ENCODE results near the gene CSTB.

The CSTB gene

DNA sequence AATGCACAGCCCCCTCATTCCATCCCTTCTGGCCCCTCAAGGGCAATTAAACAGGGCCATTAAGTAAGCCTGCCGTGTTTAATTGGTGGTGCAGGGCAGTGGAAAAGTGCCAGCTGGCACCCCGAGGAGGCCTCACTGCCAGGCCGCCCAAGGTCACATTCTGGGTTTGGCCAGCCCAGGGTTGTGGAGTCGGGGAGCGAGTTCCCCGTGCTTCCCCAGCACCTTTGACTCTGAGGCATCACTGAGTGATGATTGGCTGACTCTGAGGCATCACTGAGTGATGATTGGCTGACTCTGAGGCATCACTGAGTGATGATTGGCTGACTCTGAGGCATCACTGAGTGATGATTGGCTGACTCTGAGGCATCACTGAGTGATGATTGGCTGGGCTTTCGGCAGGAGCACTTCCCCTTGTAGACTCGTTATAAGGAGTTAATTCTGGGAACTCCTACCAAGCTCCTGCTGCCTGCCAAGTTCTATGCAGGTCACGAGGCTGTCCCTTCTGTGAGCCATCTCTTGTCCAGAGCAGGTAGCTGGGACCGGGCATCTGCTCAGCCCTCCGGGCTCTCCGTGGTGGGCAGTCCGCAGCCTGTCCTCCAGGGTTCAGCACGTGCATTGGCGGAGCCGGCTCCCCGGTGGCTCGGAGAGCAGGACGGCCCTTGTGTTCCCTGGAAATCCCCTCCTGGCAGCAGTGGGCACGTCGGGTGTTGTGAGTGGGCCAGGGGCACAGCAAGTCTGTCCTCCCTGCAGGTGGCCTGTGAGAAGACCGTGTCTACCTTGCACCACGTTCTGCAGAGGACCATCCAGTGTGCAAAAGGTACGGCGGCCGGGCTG is 20.9 kb downstream of the CSTB start:
- H3K4me3 ChIP-seq (ENCODE audit: low read depth, low read length) = no peak overlapping the region
- TF ChIP-seq, protein P1, sequence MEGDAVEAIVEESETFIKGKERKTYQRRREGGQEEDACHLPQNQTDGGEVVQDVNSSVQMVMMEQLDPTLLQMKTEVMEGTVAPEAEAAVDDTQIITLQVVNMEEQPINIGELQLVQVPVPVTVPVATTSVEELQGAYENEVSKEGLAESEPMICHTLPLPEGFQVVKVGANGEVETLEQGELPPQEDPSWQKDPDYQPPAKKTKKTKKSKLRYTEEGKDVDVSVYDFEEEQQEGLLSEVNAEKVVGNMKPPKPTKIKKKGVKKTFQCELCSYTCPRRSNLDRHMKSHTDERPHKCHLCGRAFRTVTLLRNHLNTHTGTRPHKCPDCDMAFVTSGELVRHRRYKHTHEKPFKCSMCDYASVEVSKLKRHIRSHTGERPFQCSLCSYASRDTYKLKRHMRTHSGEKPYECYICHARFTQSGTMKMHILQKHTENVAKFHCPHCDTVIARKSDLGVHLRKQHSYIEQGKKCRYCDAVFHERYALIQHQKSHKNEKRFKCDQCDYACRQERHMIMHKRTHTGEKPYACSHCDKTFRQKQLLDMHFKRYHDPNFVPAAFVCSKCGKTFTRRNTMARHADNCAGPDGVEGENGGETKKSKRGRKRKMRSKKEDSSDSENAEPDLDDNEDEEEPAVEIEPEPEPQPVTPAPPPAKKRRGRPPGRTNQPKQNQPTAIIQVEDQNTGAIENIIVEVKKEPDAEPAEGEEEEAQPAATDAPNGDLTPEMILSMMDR (IDR thresholded peaks at IDR 0.05; ENCODE audit: borderline replicate concordance, insufficient read depth, low read depth, low read length) = no peak

DNA sequence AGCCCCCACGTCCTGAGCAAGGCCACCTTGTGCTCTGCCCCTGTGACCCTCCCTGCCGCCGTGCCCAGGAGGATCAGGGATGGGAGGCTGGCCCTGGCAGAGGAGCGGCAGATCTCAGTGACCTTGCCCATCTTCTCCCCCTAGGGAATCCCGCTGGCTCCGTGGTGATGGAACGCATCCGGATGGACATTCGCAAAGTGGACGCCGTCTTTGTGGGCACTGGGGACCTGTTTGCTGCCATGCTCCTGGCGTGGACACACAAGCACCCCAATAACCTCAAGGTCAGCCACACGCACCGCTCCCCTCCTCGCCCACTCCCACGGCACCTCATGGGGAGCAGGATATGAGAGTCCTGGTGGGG is 22.7 kb downstream of the CSTB start:
- TF ChIP-seq, protein P1 (IDR thresholded peaks at IDR 0.05; ENCODE audit: borderline replicate concordance, insufficient read depth, low read depth, low read length) = no peak
- no peak overlapping the region for H3K4me3 ChIP-seq (ENCODE audit: low read depth, low read length)

DNA sequence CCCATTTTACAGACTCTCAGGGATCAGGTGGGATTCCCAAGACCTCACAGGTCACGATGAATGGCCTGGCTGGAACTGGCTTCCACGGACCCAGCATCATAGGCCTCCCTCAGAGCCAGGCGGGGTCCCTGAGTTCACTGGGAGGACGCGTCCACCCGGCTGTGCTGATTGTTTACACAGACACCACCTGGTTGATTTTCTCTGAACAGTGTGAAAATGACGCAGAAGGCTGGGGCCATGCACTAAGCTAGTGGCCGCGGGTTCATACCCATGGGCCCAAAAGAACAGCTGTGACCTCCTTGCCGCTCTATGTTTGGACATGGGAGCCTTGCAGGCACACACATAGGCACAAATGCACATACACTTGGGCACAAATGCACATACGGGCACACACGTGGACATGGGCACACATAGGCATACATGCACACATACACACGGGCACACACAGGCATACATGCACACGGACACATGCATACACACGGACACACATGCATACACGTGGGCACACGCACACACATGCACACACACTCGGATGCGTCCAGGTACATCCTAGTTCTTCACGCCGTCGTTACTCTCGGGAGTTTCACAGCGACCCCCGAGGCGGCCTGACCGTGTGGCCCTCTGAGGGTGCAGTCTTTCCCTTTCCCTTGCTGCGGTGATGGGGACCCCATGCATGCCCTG is 23.2 kb downstream of the CSTB start:
- H3K4me3 ChIP-seq (ENCODE audit: low read depth, low read length) = no peak overlapping the region
- TF ChIP-seq, protein P1 (IDR thresholded peaks at IDR 0.05; ENCODE audit: borderline replicate concordance, insufficient read depth, low read depth, low read length) = no peak

DNA sequence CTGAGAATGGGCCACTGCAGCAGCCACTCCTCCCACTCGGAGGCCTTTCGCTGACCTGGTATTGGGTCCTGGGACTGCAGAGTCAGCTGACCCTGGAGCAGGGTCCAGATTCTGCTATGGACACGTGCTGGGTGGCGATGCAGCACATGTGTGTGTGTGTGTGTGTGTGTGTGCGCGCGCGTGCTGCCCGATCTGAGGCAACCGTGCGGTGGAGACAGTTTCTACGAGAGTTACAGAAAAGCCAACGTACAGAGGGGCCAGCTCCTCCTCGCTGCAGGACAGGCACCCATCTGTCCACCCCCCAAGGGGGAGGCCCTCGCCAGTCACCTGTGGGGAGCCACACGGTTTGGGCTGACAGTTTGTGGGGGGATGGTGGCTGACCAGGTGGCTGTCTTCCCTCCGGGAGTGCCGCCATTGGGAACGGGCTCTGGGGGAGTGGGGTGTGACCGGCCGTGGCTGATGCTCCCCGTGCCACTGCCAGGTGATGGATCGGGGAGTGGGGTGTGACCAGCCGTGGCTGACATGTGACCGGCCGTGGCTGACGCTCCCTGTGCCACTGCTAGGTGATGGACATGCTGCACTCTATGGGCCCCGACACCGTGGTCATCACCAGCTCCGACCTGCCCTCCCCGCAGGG is 24.0 kb downstream of the CSTB start:
- no peak overlapping the region for H3K4me3 ChIP-seq (ENCODE audit: low read depth, low read length)
- TF ChIP-seq, protein P1 (IDR thresholded peaks at IDR 0.05; ENCODE audit: borderline replicate concordance, insufficient read depth, low read depth, low read length) = no peak

DNA sequence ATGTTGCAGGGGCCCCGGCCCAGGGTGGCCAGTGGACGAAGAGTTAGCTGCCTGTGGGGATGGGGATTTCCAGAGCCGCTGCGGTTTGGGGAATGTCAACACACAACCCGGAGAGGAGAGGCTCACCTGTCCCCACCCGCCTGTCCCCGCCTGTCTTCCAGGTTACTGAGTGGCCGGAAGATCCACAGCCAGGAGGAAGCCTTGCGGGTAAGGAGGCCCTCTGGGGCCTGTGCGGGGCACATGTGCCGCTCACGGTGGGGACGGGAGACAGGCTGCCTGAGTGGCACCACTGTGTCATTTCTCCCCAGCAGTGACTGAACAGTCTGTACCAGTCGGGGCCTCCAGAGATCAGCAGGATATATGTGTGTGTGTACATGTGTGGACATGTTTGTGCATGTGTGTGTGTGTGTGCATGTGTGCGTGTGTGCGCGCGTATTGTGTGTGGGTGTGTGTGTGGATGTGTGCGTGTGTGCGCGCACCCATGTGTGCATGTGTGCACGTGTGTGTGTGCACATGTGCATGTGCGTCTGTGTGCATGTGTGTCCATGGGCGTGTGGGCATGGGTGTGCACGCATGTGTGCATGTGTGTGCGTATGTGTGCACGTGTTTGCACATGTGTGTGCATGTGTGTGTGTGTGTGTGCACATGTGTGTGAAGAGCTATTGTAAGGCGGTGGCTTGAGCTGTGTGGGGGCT is 25.6 kb downstream of the CSTB start:
- H3K4me3 ChIP-seq (ENCODE audit: low read depth, low read length) = no peak overlapping the region
- TF ChIP-seq, protein P1 (IDR thresholded peaks at IDR 0.05; ENCODE audit: borderline replicate concordance, insufficient read depth, low read depth, low read length) = no peak

DNA sequence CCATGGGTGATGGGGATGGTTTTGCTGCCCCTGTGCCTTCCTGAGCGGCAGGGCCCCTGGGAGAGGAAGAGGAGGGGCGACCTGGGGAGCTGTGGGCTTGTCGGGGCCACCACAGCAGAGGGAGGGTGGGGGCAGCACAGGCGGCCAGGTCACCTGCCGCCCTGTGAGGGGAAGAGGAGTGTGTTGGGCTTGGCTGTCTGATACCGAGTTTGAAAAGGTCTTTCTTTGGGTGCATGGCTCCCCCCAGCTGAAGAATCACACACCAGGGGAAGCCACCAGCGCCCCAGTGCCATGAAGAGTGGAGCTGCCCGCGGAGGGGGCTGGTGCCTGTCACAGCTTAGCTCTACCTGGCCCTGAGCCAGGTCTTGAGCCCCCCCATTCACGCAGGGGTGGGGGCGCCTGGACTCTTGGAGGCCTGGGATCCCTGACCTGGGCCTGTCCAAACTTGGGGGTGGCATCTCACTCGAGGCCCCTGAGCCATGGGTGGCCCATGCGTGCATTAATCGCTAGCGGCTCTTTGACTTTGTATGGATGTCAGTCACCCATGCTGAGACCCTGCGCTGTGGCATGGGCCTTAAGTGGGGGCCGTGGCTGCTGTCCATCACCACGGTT is 26.4 kb downstream of the CSTB start:
- TF ChIP-seq, protein P1 (IDR thresholded peaks at IDR 0.05; ENCODE audit: borderline replicate concordance, insufficient read depth, low read depth, low read length) = no peak
- H3K4me3 ChIP-seq (ENCODE audit: low read depth, low read length) = no peak overlapping the region
